Common myeloid progenitor, CD34-positive (primary cell): ENCODE data around the gene FGFRL1.
"Not testable (repeated sequence)": the region's sequence is repeated elsewhere in the genome, so short reads cannot be mapped to it uniquely, and the experiment has no call there.

Experiments used
- CTCF ChIA-PET: fragments of 350-600 bp; sonication (Branson Sonifier 250); formaldehyde crosslinking; loops from one replicate; lab custom pipeline; 2021; ENCODE audit warnings: antibody characterized with exemption; lab: Charles Lee
- POLR2A ChIA-PET: fragments of 350-600 bp; sonication (Branson Sonifier 250); formaldehyde crosslinking; loops from one replicate; lab custom pipeline; 2021; ENCODE audit warnings: antibody characterized with exemption; lab: Charles Lee
- DNase-seq, 3 donors: peaks; one replicate each; pipeline versions ENCODE4 v3.0.0 to v3.0.0-alpha.2; 2013
- H3K27ac ChIP-seq, 2 experiments: 1 replicate in 1 of 2; 2 replicates in 1 of 2; pipeline ENCODE4 v1.7.0; 2013; ENCODE audit warnings: inconsistent platforms in 2 of 2, low read length in 2 of 2, mild to moderate bottlenecking in 2 of 2, low read depth in 1 of 2, moderate library complexity in 1 of 2; ENCODE audit not compliant: severe bottlenecking in 2 of 2, insufficient read depth in 1 of 2, poor library complexity in 1 of 2
- H3K27me3 ChIP-seq, 5 experiments: replicated peaks in 2 of 5; 1 replicate in 3 of 5; 2 replicates in 2 of 5; pipeline versions ENCODE4 v1.6.1 to v1.7.0; 2013; ENCODE audit warnings: low read length in 4 of 5, mild to moderate bottlenecking in 2 of 5, moderate library complexity in 2 of 5, inconsistent platforms in 1 of 5; ENCODE audit not compliant: insufficient read depth in 5 of 5, control insufficient read depth in 4 of 5
- H3K36me3 ChIP-seq, 4 experiments: 1 replicate in 2 of 4; 2 replicates in 2 of 4; pipeline versions ENCODE4 v1.6.1 to v1.7.0; 2013; ENCODE audit warnings: low read length in 3 of 4, control low read depth in 1 of 4, mild to moderate bottlenecking in 1 of 4; ENCODE audit not compliant: control insufficient read depth in 4 of 4, insufficient read depth in 4 of 4
- H3K4me1 ChIP-seq, 4 experiments: 1 replicate in 3 of 4; 2 replicates in 1 of 4; pipeline versions ENCODE4 v1.6.1 to v1.7.1; 2013; ENCODE audit warnings: low read length in 3 of 4, mild to moderate bottlenecking in 3 of 4, control low read depth in 1 of 4, inconsistent platforms in 1 of 4, moderate library complexity in 1 of 4; ENCODE audit not compliant: control insufficient read depth in 4 of 4, insufficient read depth in 4 of 4; ENCODE audit errors: control extremely low read depth in 1 of 4
- H3K4me3 ChIP-seq, 7 experiments: 1 replicate in 4 of 7; 2 replicates in 3 of 7; pipeline versions ENCODE4 v1.5.1 to v1.7.0; 2013; ENCODE audit warnings: mild to moderate bottlenecking in 7 of 7, low read length in 6 of 7, moderate library complexity in 6 of 7, inconsistent platforms in 2 of 7, low read depth in 2 of 7, control low read depth in 1 of 7; ENCODE audit not compliant: insufficient read depth in 4 of 7, control insufficient read depth in 1 of 7; ENCODE audit errors: extremely low read depth in 1 of 7
- H3K9me3 ChIP-seq, 5 experiments: 1 replicate in 4 of 5; 2 replicates in 1 of 5; pipeline versions ENCODE4 v1.6.1 to v1.7.1; 2013; ENCODE audit warnings: low read length in 4 of 5, mild to moderate bottlenecking in 2 of 5, inconsistent platforms in 1 of 5, low read depth in 1 of 5, moderate library complexity in 1 of 5; ENCODE audit not compliant: control insufficient read depth in 4 of 5, insufficient read depth in 2 of 5; ENCODE audit errors: control extremely low read depth in 1 of 5
- WGBS: methylation state at CpG from one replicate; pipeline ENCODE4 v1.1.5; 2013; ENCODE audit not compliant: insufficient coverage; 5-methylcytosine and 5-hydroxymethylcytosine counted together

Gene FGFRL1

GRCh38 chr4:974668-975067, 36.8 kb upstream of the FGFRL1 start:
- CTCF ChIA-PET = interaction anchor here (0.9 kb wide), 1 partner anchor 36 kb away, joined by 3 read pairs; no protein-coding TSS in a partner anchor
- Histone ChIP-seq H3K4me3 (no peak overlapping the region), H3K27ac (no peak overlapping the region), H3K36me3 (peaks cover 0 to 7% (median 0%) of the 10 kb centered on the region in 4 experiments), H3K4me1 (peaks cover 0 to 40% (median 36%) of the 10 kb centered on the region in 4 experiments), H3K9me3 (peaks cover 0 to 3% (median 0%) of the 10 kb centered on the region in 5 experiments), H3K27me3 (no peaks in the 10 kb centered on the region)
- no peak for DNase-seq
- POLR2A ChIA-PET = no interaction called here
- WGBS = 97% methylated on average over 9 of the region's 9 CpGs

- H3K4me1 ChIP-seq = peaks cover 0 to 45% (median 40%) of the 10 kb centered on the region in 4 experiments
- H3K4me3 ChIP-seq, DNase-seq, H3K27ac ChIP-seq, H3K9me3 ChIP-seq, H3K27me3 ChIP-seq, H3K36me3 ChIP-seq, POLR2A ChIA-PET: not testable (repeated sequence)
- WGBS = no CpG with 5 or more reads among the region's 25 CpGs
- CTCF ChIA-PET = interaction anchor here (1.0 kb wide), 1 partner anchor 19 kb away, joined by 3 read pairs; no protein-coding TSS in a partner anchor
Measured at GRCh38 chr4:976016-976415, 35.4 kb upstream of the FGFRL1 start.

GRCh38 chr4:978957-979701, 32.3 kb upstream of the FGFRL1 start:
- WGBS = 52% methylated on average over 15 of the region's 20 CpGs
- H3K4me1 ChIP-seq = peaks cover 0 to 28% (median 21%) of the 10 kb centered on the region in 4 experiments
- CTCF ChIA-PET = no interaction called here

GRCh38 chr4:982291-982690, 29.1 kb upstream of the FGFRL1 start:
- Histone ChIP-seq H3K4me3 (no peak overlapping the region), H3K4me1 (peaks cover 6 to 42% (median 33%) of the 10 kb centered on the region in 4 experiments), H3K27ac (no peak overlapping the region), H3K36me3 (no peaks in the 10 kb centered on the region), H3K9me3 (no peaks in the 10 kb centered on the region), H3K27me3 (no peaks in the 10 kb centered on the region)
- ChIA-PET CTCF (no interaction called here), POLR2A (no interaction called here)
- no peak for DNase-seq
- WGBS = 98% methylated on average over 17 of the region's 17 CpGs

More at GRCh38 chr4:978957-979701, 32.3 kb upstream of the FGFRL1 start:
- Histone ChIP-seq H3K4me3 (no peak overlapping the region), H3K27me3 (no peaks in the 10 kb centered on the region), H3K36me3 (no peaks in the 10 kb centered on the region), H3K27ac (no peak overlapping the region), H3K9me3 (peaks cover 0 to 3% (median 0%) of the 10 kb centered on the region in 5 experiments)
- POLR2A ChIA-PET = interaction anchor here (0.6 kb wide), 1 partner anchor 8 kb away, joined by 3 read pairs; no protein-coding TSS in a partner anchor
- DNase-seq = peak; percentile 27 to 77 (median 71)

GRCh38 chr4:982814-983213, 28.6 kb upstream of the FGFRL1 start:
- CTCF ChIA-PET = no interaction called here
- POLR2A ChIA-PET = no interaction called here
- Histone ChIP-seq H3K4me3 (no peak overlapping the region), H3K27me3 (no peaks in the 10 kb centered on the region), H3K27ac (no peak overlapping the region), H3K36me3 (no peaks in the 10 kb centered on the region), H3K4me1 (peaks cover 6 to 44% (median 39%) of the 10 kb centered on the region in 4 experiments), H3K9me3 (no peaks in the 10 kb centered on the region)
- DNase-seq = no peak
- over 99% methylated on average over 14 of the region's 15 CpGs for WGBS

GRCh38 chr4:984336-985054, 26.9 kb upstream of the FGFRL1 start:
- H3K27ac ChIP-seq = no peak overlapping the region
- no peaks in the 10 kb centered on the region for H3K9me3 ChIP-seq
- no peak for DNase-seq
- ChIA-PET CTCF (interaction anchor here (1.0 to 1.4 kb wide), 2 partner anchors 51 to 242 kb away, joined by 3 read pairs; no protein-coding TSS in a partner anchor), POLR2A (no interaction called here)
- peaks cover 0 to 4% (median 2%) of the 10 kb centered on the region in 4 experiments for H3K36me3 ChIP-seq
- 83% methylated on average over 14 of the region's 15 CpGs for whole genome bisulfite sequencing
- H3K4me1 ChIP-seq = peaks cover 6 to 38% (median 36%) of the 10 kb centered on the region in 4 experiments
- H3K27me3 ChIP-seq = no peaks in the 10 kb centered on the region
- H3K4me3 ChIP-seq = peak overlapping the region in 4 of 7 experiments; percentile 40 to 72 (median 56)
